ENCODE data around the gene MAPK12. TPM values are rescaled to one million over a fixed set of nuclear protein-coding genes. Genes with fewer than 3 reads are reported as not detected.

The MAPK12 gene
- polyA plus RNA-seq, 1 donor from 2014 or later, result 36.7 TPM

GRCh38 chr22:50285568-50286229 is 24.2 kb upstream of the MAPK12 start:
- Histone ChIP-seq H3K79me2 (replicated peaks; ENCODE audit: insufficient read depth, low read length) (peaks cover 3% of the 10 kb centered on the region), H3K27me3 (ENCODE audit: insufficient read depth, low read depth, low read length) (no peaks in the 10 kb centered on the region), H3K9me2 (ENCODE audit: insufficient read depth, low read length) (no peaks in the 10 kb centered on the region), H3F3A (ENCODE audit: insufficient read depth, low read length, poor library complexity, severe bottlenecking) (no peaks in the 10 kb centered on the region), H3K4me2 (ENCODE audit: low read length) (no peak overlapping the region), H3K4me3 (ENCODE audit: low read length) (no peak overlapping the region), H3K27ac (ENCODE audit: low read length) (no peak overlapping the region), H4K20me1 (ENCODE audit: insufficient read depth) (no peaks in the 10 kb centered on the region), H2AFZ (ENCODE audit: low read depth, low read length) (no peak overlapping the region), H3K36me3 (ENCODE audit: insufficient read depth, low read length) (no peaks in the 10 kb centered on the region), H3K9me3 (ENCODE audit: low read length) (no peaks in the 10 kb centered on the region), H3K9ac (ENCODE audit: low read length) (no peak overlapping the region)
- TF ChIP-seq EP300 (conservative IDR thresholded peaks at IDR 0.05; ENCODE audit: poor library complexity, severe bottlenecking) (no peak), POLR2AphosphoS5 (IDR thresholded peaks at IDR 0.05) (no peak), MXI1 (conservative IDR thresholded peaks at IDR 0.05; ENCODE audit: poor library complexity, severe bottlenecking) (no peak), REST (IDR thresholded peaks at IDR 0.05; ENCODE audit: borderline replicate concordance) (no peak), RAD21 (conservative IDR thresholded peaks at IDR 0.05) (no peak), TAF1 (IDR thresholded peaks at IDR 0.05; ENCODE audit: low read depth) (no peak), CTCF (IDR thresholded peaks at IDR 0.05; ENCODE audit: poor library complexity, severe bottlenecking) (no peak), EZH2 (IDR thresholded peaks at IDR 0.05; ENCODE audit: borderline replicate concordance, insufficient read depth, low read length, poor library complexity, severe bottlenecking) (no peak), SMC3 (conservative IDR thresholded peaks at IDR 0.05; ENCODE audit: poor library complexity) (no peak)

- Histone ChIP-seq H3K9me2 (ENCODE audit: insufficient read depth, low read length) (no peaks in the 10 kb centered on the region), H3K36me3 (ENCODE audit: insufficient read depth, low read length) (no peaks in the 10 kb centered on the region), H3K9ac (ENCODE audit: low read length) (no peak overlapping the region), H3K79me2 (replicated peaks; ENCODE audit: insufficient read depth, low read length) (peaks cover 3% of the 10 kb centered on the region), H2AFZ (ENCODE audit: low read depth, low read length) (no peak overlapping the region), H3K4me3 (ENCODE audit: low read length) (no peak overlapping the region), H3K27ac (ENCODE audit: low read length) (no peak overlapping the region), H3K9me3 (ENCODE audit: low read length) (no peaks in the 10 kb centered on the region), H3K27me3 (ENCODE audit: insufficient read depth, low read depth, low read length) (no peaks in the 10 kb centered on the region), H3F3A (ENCODE audit: insufficient read depth, low read length, poor library complexity, severe bottlenecking) (no peaks in the 10 kb centered on the region), H3K4me2 (ENCODE audit: low read length) (no peak overlapping the region), H4K20me1 (ENCODE audit: insufficient read depth) (no peaks in the 10 kb centered on the region)
- no peak for TF ChIP-seq EP300 (conservative IDR thresholded peaks at IDR 0.05; ENCODE audit: poor library complexity, severe bottlenecking)
- no peak for TF ChIP-seq TAF1 (IDR thresholded peaks at IDR 0.05; ENCODE audit: low read depth)
- TF ChIP-seq SMC3 (conservative IDR thresholded peaks at IDR 0.05; ENCODE audit: poor library complexity), result no peak
- TF ChIP-seq MXI1 (conservative IDR thresholded peaks at IDR 0.05; ENCODE audit: poor library complexity, severe bottlenecking), result no peak
- TF ChIP-seq CTCF (IDR thresholded peaks at IDR 0.05; ENCODE audit: poor library complexity, severe bottlenecking), result no peak
- TF ChIP-seq POLR2AphosphoS5 (IDR thresholded peaks at IDR 0.05), result no peak
- TF ChIP-seq EZH2 (IDR thresholded peaks at IDR 0.05; ENCODE audit: borderline replicate concordance, insufficient read depth, low read length, poor library complexity, severe bottlenecking), result no peak
- TF ChIP-seq RAD21 (conservative IDR thresholded peaks at IDR 0.05), result no peak
- no peak for TF ChIP-seq REST (IDR thresholded peaks at IDR 0.05; ENCODE audit: borderline replicate concordance)
Measured at GRCh38 chr22:50284479-50284878, 23.0 kb upstream of the MAPK12 start.
